Erythroblast (primary cell): ENCODE measurements around the gene MACROD2.

Experiments
- GATA1 ChIP-seq: IDR thresholded peaks from 2 replicates; pipeline ENCODE4 v1.6.1; 2011; ENCODE audit warnings: low read depth, mild to moderate bottlenecking, control low read depth, low read length, moderate library complexity
- POLR2A ChIP-seq: IDR thresholded peaks from 2 replicates; pipeline ENCODE4 v1.6.1; 2011; ENCODE audit warnings: mild to moderate bottlenecking, low read length

- TF ChIP-seq POLR2A (no peak), GATA1 (no peak)
These were observed 711.8 kb downstream of the MACROD2 start for GRCh38 chr20:14707026-14707680.
